BJ (cell line): ENCODE measurements around the gene PGLYRP4. TPM values are rescaled to one million over a fixed set of nuclear protein-coding genes. Genes with fewer than 3 reads are reported as not detected.

Source experiments
- CTCF ChIA-PET: fragments of 350-600 bp; formaldehyde crosslinking; extraction: SDS; loops from one replicate; lab custom pipeline; 2021; ENCODE audit warnings: antibody characterized with exemption, inconsistent platforms; lab: Yijun Ruan, JAX
- POLR2A ChIA-PET: fragments of 300-600 bp; sonication (Branson Sonifier 250); formaldehyde crosslinking; extraction: SDS; loops from one replicate; lab custom pipeline; 2021; ENCODE audit warnings: antibody characterized with exemption; lab: Charles Lee
- DNase-seq: peaks from one replicate; pipeline ENCODE4 v3.0.0-alpha.2; 2011; ENCODE audit warnings: low read depth
- H3K27me3 ChIP-seq: 2 replicates; pipeline ENCODE4 v1.6.0; 2011; ENCODE audit warnings: low read length; ENCODE audit not compliant: control insufficient read depth, insufficient read depth
- H3K36me3 ChIP-seq: 2 replicates; pipeline ENCODE4 v1.5.1; 2011; ENCODE audit warnings: low read length; ENCODE audit not compliant: control insufficient read depth, insufficient read depth
- H3K4me3 ChIP-seq: 2 replicates; pipeline ENCODE4 v1.5.1; 2011; ENCODE audit warnings: low read depth, mild to moderate bottlenecking, control low read depth, low read length
- CTCF ChIP-seq: IDR thresholded peaks from 2 replicates; pipeline ENCODE4 v1.5.1; 2011; ENCODE audit warnings: low read depth, mild to moderate bottlenecking, control low read depth, inconsistent platforms, low read length, moderate library complexity; ENCODE audit not compliant: insufficient read depth
- polyA plus RNA-seq: library from polyadenylated mRNA; depleted of rRNA; stranded (reverse); fragments of >200 nt; gene quantifications from 2 replicates; pipeline ENCODE4 v1.2.3, GENCODE V29; 2011

The PGLYRP4 gene
- polyA plus RNA-seq, 1 experiment = not detected

DNA sequence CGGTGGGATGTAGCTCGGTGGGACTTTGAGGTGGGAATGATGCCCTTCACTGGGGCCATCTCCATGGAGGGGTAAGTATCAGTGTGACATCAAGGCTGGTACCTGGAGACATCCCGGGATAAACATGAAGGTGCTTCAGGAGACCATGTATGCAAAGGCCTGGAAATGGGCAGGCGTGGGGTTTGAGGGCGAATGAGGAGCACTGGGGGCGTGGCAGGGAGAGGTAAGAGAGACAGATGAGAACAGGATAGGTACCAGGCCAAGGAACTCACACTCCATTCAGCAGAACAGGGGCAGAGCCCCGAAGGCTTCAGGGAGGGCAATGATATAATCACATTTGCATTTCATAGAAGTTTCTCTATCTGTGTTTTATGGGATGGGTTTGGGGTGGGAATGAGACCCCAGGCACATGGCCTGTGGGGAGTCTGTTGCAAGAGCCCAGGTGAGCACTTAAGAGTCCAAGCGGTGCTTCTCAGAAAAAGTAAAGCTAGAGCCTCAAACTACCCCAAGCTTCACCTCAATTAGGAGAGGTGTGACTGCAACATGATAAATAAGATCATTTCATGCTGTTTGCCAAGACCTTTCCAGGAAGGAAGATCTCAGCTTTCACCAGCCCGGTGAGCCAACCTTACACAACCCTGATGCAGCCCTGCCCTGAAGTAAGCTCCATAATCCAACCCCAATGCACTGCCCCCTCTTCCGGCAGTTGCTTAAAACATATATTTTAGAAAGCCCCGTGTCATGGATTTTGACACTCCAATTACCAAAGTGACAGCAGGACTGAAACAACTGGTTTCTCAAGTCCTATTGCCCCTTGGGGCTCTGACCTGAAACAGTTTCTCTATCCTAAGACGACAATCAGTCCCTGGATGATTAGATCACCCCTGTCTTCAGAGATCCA, 16.4 kb upstream of the PGLYRP4 start:
- CTCF ChIA-PET = interaction anchor here (1.6 to 2.4 kb wide), 2 partner anchors 12 to 130 kb away, joined by 5 to 12 read pairs; no protein-coding TSS in a partner anchor
- no peak for DNase-seq
- H3K36me3 ChIP-seq = no peaks in the 10 kb centered on the region
- TF ChIP-seq CTCF = no peak
- POLR2A ChIA-PET = no interaction called here
- H3K27me3 ChIP-seq = peaks cover 6% of the 10 kb centered on the region
- no peak overlapping the region for H3K4me3 ChIP-seq

DNA sequence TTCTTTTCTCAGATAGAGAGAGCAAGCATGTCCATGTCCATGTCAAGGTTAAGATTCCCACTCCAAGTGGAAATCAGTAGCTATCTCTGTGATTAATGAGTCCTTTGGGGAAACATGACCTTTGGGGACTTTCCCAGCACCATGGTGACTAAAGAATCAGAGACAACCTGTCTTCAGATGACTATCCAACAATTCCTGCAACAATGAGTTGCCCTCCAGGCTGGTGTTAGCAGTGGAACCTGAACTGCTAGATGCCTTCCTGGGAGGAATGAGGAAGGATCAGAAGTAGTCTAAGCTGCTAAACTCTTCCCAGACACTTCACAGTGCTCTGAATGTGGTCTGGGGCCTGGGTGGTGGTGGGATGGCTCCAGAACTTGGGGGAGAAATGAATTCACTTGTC, 15.5 kb upstream of the PGLYRP4 start:
- Histone ChIP-seq H3K36me3 (no peaks in the 10 kb centered on the region), H3K4me3 (no peak overlapping the region), H3K27me3 (peaks cover 4% of the 10 kb centered on the region)
- no peak for TF ChIP-seq CTCF
- CTCF ChIA-PET = interaction anchor here (2.4 kb wide), 1 partner anchor 11 kb away, joined by 12 read pairs; no protein-coding TSS in a partner anchor
- no peak for DNase-seq
- POLR2A ChIA-PET = no interaction called here

- Histone ChIP-seq H3K4me3 (no peak overlapping the region), H3K27me3 (peaks cover 4% of the 10 kb centered on the region), H3K36me3 (no peaks in the 10 kb centered on the region)
- DNase-seq = no peak
- ChIA-PET CTCF (interaction anchor here (2.4 to 17.9 kb wide), 2 partner anchors 10 to 132 kb away, joined by 12 to 404 read pairs; no protein-coding TSS in a partner anchor), POLR2A (no interaction called here)
- TF ChIP-seq CTCF = no peak
Observed at GRCh38 chr1:153363641-153364040, 15.0 kb upstream of the PGLYRP4 start.

GRCh38 chr1:153362187-153362775, 13.6 kb upstream of the PGLYRP4 start:
- ChIA-PET POLR2A (no interaction called here), CTCF (interaction anchor here (1.1 to 17.9 kb wide), 2 partner anchors 10 to 134 kb away, joined by 8 to 404 read pairs; no protein-coding TSS in a partner anchor)
- no peak for DNase-seq
- no peak for TF ChIP-seq CTCF
- Histone ChIP-seq H3K4me3 (no peak overlapping the region), H3K27me3 (peaks cover 4% of the 10 kb centered on the region), H3K36me3 (no peaks in the 10 kb centered on the region)
